HepG2 (cell line): Measurements from ENCODE around the gene GPRIN1. TPM values are rescaled to one million over a fixed set of nuclear protein-coding genes. Genes with fewer than 3 reads are reported as not detected.

Experiments used
- CBX2 ChIP-seq, 2 experiments: fragments of 200-600 bp in 1 of 2; sonication (generic); formaldehyde crosslinking in 1 of 2; IDR thresholded peaks; 2 replicates each; pipeline versions ENCODE4 v1.7.0 to v1.8.1; 2018 to 2022; ENCODE audit warnings: low read depth in 2 of 2, low read length in 1 of 2, mild to moderate bottlenecking in 1 of 2, missing genetic modification reagents in 1 of 2
- CCAR2 ChIP-seq: fragments of 200-400 bp; formaldehyde crosslinking; optimal IDR thresholded peaks from 2 replicates; pipeline ENCODE3; 2018; ENCODE audit warnings: low read depth, mild to moderate bottlenecking, low read length, moderate library complexity
- DBP ChIP-seq: sonication (generic); formaldehyde crosslinking; IDR thresholded peaks from 2 replicates; pipeline ENCODE4 v1.4.0; 2020; ENCODE audit warnings: missing genetic modification reagents; ENCODE audit errors: not compliant biosample characterization
- HHEX ChIP-seq: IDR thresholded peaks from 2 replicates; pipeline ENCODE4 v1.6.1; 2016; ENCODE audit warnings: control low read depth
- HOXD1 ChIP-seq: sonication (generic); formaldehyde crosslinking; IDR thresholded peaks from 2 replicates; pipeline ENCODE4 v1.5.0; 2020; ENCODE audit warnings: missing genetic modification reagents
- MEIS2 ChIP-seq: sonication (generic); formaldehyde crosslinking; IDR thresholded peaks from 2 replicates; pipeline ENCODE4 v1.9.0; 2021; ENCODE audit warnings: mild to moderate bottlenecking, missing genetic modification reagents
- MIER3 ChIP-seq: IDR thresholded peaks from 2 replicates; pipeline ENCODE4 v1.6.1; 2016; ENCODE audit warnings: missing compliant biosample characterization, borderline replicate concordance
- MIXL1 ChIP-seq: IDR thresholded peaks from 2 replicates; pipeline ENCODE4 v1.6.1; 2016
- MLLT10 ChIP-seq: sonication (generic); formaldehyde crosslinking; IDR thresholded peaks from 2 replicates; pipeline ENCODE4 v1.4.0; 2020; ENCODE audit warnings: missing genetic modification reagents
- MTA3 ChIP-seq: sonication (generic); formaldehyde crosslinking; IDR thresholded peaks from 2 replicates; pipeline ENCODE4 v1.4.0; 2020; ENCODE audit warnings: missing genetic modification reagents
- MXD1 ChIP-seq: sonication (generic); formaldehyde crosslinking; IDR thresholded peaks from 2 replicates; pipeline ENCODE4 v1.4.0; 2020; ENCODE audit warnings: mild to moderate bottlenecking, missing genetic modification reagents
- NR2F2 ChIP-seq: IDR thresholded peaks from 2 replicates; pipeline ENCODE4 v1.6.1; 2012; ENCODE audit warnings: low read depth, inconsistent platforms, borderline replicate concordance
- ONECUT2 ChIP-seq: sonication (generic); formaldehyde crosslinking; IDR thresholded peaks from 2 replicates; pipeline ENCODE4 v1.4.0; 2020; ENCODE audit warnings: missing genetic modification reagents
- PBX2 ChIP-seq: IDR thresholded peaks from 2 replicates; pipeline ENCODE4 v1.6.1; 2016; ENCODE audit warnings: control low read depth
- PHF8 ChIP-seq: sonication (generic); formaldehyde crosslinking; IDR thresholded peaks from 2 replicates; pipeline ENCODE4 v1.5.0; 2020; ENCODE audit warnings: missing genetic modification reagents
- SIN3A ChIP-seq: IDR thresholded peaks from 2 replicates; pipeline ENCODE4 v1.6.1; 2011; ENCODE audit warnings: low read depth, mild to moderate bottlenecking, control low read depth, low read length, borderline replicate concordance
- SIX4 ChIP-seq: sonication (generic); formaldehyde crosslinking; IDR thresholded peaks from 2 replicates; pipeline ENCODE4 v1.4.0; 2020; ENCODE audit warnings: missing genetic modification reagents
- TEAD3 ChIP-seq: optimal IDR thresholded peaks from 2 replicates; pipeline ENCODE3; 2016; ENCODE audit warnings: borderline replicate concordance
- XRCC5 ChIP-seq: fragments of 200-400 bp; formaldehyde crosslinking; optimal IDR thresholded peaks from 2 replicates; pipeline ENCODE3; 2017; ENCODE audit warnings: mild to moderate bottlenecking, low read length
- YEATS2 ChIP-seq: sonication (generic); formaldehyde crosslinking; IDR thresholded peaks from 2 replicates; pipeline ENCODE4 v1.4.0; 2020; ENCODE audit warnings: missing genetic modification reagents, borderline replicate concordance
- ZFP36 ChIP-seq: fragments of 150-350 bp; IDR thresholded peaks from 2 replicates; pipeline ENCODE4 v1.6.1; 2018; ENCODE audit warnings: borderline replicate concordance, low read length, low read depth; ENCODE audit not compliant: partially characterized antibody
- ZNF382 ChIP-seq: sonication (generic); formaldehyde crosslinking; IDR thresholded peaks from 2 replicates; pipeline ENCODE4 v1.5.0; 2020; ENCODE audit warnings: missing genetic modification reagents, mild to moderate bottlenecking, borderline replicate concordance
- ZNF44 ChIP-seq: sonication (generic); formaldehyde crosslinking; IDR thresholded peaks from 2 replicates; pipeline ENCODE4 v1.5.1; 2020; ENCODE audit warnings: mild to moderate bottlenecking, missing genetic modification reagents
- ZNF546 ChIP-seq: sonication (generic); formaldehyde crosslinking; conservative IDR thresholded peaks from 2 replicates; pipeline ENCODE4 v1.8.1; 2023; ENCODE audit warnings: mild to moderate bottlenecking, missing genetic modification reagents
- ZNF629 ChIP-seq: sonication (generic); formaldehyde crosslinking; conservative IDR thresholded peaks from 2 replicates; pipeline ENCODE4 v1.5.0; 2020; ENCODE audit warnings: missing genetic modification reagents
- ZNF644 ChIP-seq: IDR thresholded peaks from 2 replicates; pipeline ENCODE4 v1.6.1; 2016; ENCODE audit warnings: low read depth
- polyA plus RNA-seq, 8 experiments: library from polyadenylated mRNA; depleted of rRNA in 3 of 8; stranded (reverse) in 7 of 8; unstranded in 1 of 8; fragments of >200 nt; fragmentation: Illumina TruSeq in 4 of 8; extraction: Trizol in 4 of 8; gene quantifications; 2 replicates each; pipeline versions ENCODE4 v1.2.1 to v1.2.3, GENCODE V29; 2011 to 2016; ENCODE audit warnings: low read depth in 4 of 8, missing spikeins in 1 of 8, mixed read lengths in 1 of 8; ENCODE audit not compliant: insufficient read depth in 1 of 8
- total RNA-seq, 5 experiments: library from RNA; depleted of rRNA; stranded (reverse); fragments of >200 nt; fragmentation: Illumina TruSeq; extraction: Trizol; gene quantifications; 2 replicates each; pipeline ENCODE4 v1.2.3, GENCODE V29; 2016; ENCODE audit warnings: low read depth in 1 of 5
- TF ChIP-seq, protein P1 (sequence below): sonication (generic); formaldehyde crosslinking; IDR thresholded peaks from 2 replicates; pipeline ENCODE4 v1.4.0; 2020; ENCODE audit warnings: missing genetic modification reagents
- TF ChIP-seq, protein P2 (sequence below): sonication (generic); formaldehyde crosslinking; IDR thresholded peaks from 2 replicates; pipeline ENCODE4 v1.8.0; 2022; ENCODE audit warnings: missing genetic modification reagents, mild to moderate bottlenecking, inconsistent platforms, borderline replicate concordance

The GPRIN1 gene
- total and polyA plus RNA-seq, 2 of the 13 experiments (the other 11 are each of a cell fraction or from before 2014, with no cell fraction given) = 0.32 to 2.0 TPM

GRCh38 chr5:176611435-176611834 is 1.5 kb upstream of the GPRIN1 start (continued):
- TF ChIP-seq DBP (peak; percentile 69), ZNF546 (CRISPR knock-in tag) (no peak), SIX4 (CRISPR knock-in tag) (peak; percentile 36; the same call in 1 of the 2 replicates), CBX2 (IDR thresholded peaks at IDR 0.05; ENCODE audit: low read depth, low read length) (no peak), CBX2 (CRISPR knock-in tag; IDR thresholded peaks at IDR 0.05; ENCODE audit: low read depth) (no peak), HHEX (CRISPR knock-in tag) (no peak), ZNF382 (CRISPR knock-in tag) (no peak), PBX2 (no peak), ZNF629 (CRISPR knock-in tag) (no peak), MLLT10 (CRISPR knock-in tag) (no peak), MIXL1 (CRISPR knock-in tag) (peak; percentile 58; the same call in 1 of the 2 replicates), TEAD3 (CRISPR knock-in tag) (no peak), MIER3 (peak; percentile 78; the same call in 1 of the 2 replicates), HOXD1 (CRISPR knock-in tag) (peak; percentile 57; the same call in 1 of the 2 replicates), NR2F2 (no peak), CCAR2 (no peak), MXD1 (no peak), ZNF44 (CRISPR knock-in tag) (no peak), PHF8 (CRISPR knock-in tag) (no peak), SIN3A (peak; percentile 90), MEIS2 (CRISPR knock-in tag) (0 out of 2 replicates have a peak, but pooled peaks have one; percentile 65), ONECUT2 (no peak), ZFP36 (no peak), ZNF644 (CRISPR knock-in tag) (no peak), YEATS2 (CRISPR knock-in tag) (peak; percentile 57; the same call in 1 of the 2 replicates), MTA3 (CRISPR knock-in tag) (no peak), XRCC5 (no peak)
- TF ChIP-seq, protein P1, sequence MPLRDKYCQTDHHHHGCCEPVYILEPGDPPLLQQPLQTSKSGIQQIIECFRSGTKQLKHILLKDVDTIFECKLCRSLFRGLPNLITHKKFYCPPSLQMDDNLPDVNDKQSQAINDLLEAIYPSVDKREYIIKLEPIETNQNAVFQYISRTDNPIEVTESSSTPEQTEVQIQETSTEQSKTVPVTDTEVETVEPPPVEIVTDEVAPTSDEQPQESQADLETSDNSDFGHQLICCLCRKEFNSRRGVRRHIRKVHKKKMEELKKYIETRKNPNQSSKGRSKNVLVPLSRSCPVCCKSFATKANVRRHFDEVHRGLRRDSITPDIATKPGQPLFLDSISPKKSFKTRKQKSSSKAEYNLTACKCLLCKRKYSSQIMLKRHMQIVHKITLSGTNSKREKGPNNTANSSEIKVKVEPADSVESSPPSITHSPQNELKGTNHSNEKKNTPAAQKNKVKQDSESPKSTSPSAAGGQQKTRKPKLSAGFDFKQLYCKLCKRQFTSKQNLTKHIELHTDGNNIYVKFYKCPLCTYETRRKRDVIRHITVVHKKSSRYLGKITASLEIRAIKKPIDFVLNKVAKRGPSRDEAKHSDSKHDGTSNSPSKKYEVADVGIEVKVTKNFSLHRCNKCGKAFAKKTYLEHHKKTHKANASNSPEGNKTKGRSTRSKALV = 0 out of 2 replicates have a peak, but pooled peaks have one; percentile 48
- TF ChIP-seq, protein P2, sequence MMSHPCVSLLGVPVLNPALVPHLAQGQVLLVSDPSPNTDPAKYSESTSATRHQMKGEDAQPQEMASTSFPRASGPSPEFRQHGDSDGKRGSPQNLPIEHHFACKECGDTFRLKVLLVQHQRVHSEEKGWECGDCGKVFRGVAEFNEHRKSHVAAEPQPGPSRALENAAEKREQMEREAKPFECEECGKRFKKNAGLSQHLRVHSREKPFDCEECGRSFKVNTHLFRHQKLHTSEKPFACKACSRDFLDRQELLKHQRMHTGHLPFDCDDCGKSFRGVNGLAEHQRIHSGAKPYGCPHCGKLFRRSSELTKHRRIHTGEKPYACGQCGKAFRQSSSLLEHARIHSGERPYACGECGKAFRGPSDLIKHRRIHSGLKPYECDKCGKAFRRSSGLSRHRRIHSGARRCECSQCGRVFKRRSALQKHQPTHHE (CRISPR knock-in tag) = no peak
